Colon (tissue), 2 donors: ENCODE data around the gene ELFN2.

ENCODE experiments used
- FAIRE-seq: peaks from 2 replicates; lab custom pipeline; 2012; peaks lifted over from hg19 to GRCh38; lab: Jason Lieb, UNC
- donor health status: control.
- donor health status: control.

ELFN2 gene

GRCh38 chr22:37356922-37357321 lies 70.4 kb downstream of the ELFN2 start:
- no peak for FAIRE-seq

- no peak for FAIRE-seq
Measured at GRCh38 chr22:37355174-37355573, 72.1 kb downstream of the ELFN2 start.

GRCh38 chr22:37354670-37355069 lies 72.6 kb downstream of the ELFN2 start:
- FAIRE-seq, result no peak

DNA sequence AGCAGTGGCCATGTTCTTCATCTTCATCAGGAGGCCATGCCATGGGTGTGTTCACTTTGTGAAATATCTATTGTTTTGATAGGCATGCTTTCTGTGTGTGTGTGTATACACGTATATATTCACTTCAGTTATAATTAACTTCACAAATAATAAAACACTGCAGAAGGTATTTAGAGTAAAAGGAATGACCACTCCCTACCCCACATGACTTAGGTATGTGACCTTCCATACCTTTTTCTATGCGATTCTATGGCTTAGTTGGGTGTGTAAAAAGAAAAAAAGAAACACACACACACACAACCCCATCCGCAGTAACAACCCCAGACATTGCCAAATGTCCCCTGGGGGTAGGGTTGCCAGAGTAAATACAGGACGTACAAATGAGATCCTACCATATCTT lies 73.0 kb downstream of the ELFN2 start:
- no peak for FAIRE-seq

- no peak for FAIRE-seq
Measured at GRCh38 chr22:37353839-37354238, 73.4 kb downstream of the ELFN2 start.

GRCh38 chr22:37352481-37352880 lies 74.8 kb downstream of the ELFN2 start:
- FAIRE-seq, result no peak

- FAIRE-seq, result no peak
Measured at GRCh38 chr22:37351232-37351631, 76.0 kb downstream of the ELFN2 start.

DNA sequence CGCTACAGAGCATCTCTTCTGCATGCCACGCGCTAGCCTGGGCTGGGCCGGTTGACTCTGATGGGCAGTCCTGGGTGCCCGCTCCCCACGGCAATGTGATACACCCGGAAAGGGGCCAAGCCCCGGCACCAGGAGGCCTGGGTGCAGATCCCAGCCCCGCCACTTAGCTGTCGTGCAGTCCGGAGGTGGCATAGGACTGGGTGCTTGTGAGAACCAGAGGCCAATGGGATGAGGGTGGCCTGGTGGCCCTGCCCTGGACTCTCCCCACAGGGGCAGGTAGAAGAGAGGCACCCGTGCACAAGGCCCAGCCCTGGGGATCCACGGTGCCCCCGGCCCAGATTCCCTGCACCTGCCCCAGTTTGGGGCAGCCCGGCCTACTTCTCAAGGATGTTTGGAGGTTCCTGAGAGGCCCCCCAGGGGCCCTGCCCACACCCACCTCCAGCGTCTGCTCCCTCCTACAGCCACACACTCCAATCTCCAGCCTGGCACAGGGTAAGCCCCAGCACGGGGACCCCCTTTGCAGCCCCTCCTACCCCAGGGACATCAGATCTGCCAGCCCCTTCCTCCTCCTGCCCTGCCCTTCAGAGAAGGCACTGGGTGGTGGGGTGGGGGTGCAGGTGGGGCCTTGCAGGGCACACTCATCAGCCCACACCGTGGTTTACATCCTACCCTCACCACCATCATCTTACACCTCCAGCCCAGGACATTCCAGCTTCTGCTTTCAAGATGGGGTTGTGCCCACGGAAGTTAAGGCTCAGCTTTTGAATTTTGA lies 78.0 kb downstream of the ELFN2 start:
- FAIRE-seq, result no peak

- no peak for FAIRE-seq
Measured at GRCh38 chr22:37346505-37346895, 80.8 kb downstream of the ELFN2 start.

- FAIRE-seq, result no peak
Measured at GRCh38 chr22:37345863-37346504, 81.3 kb downstream of the ELFN2 start.

DNA sequence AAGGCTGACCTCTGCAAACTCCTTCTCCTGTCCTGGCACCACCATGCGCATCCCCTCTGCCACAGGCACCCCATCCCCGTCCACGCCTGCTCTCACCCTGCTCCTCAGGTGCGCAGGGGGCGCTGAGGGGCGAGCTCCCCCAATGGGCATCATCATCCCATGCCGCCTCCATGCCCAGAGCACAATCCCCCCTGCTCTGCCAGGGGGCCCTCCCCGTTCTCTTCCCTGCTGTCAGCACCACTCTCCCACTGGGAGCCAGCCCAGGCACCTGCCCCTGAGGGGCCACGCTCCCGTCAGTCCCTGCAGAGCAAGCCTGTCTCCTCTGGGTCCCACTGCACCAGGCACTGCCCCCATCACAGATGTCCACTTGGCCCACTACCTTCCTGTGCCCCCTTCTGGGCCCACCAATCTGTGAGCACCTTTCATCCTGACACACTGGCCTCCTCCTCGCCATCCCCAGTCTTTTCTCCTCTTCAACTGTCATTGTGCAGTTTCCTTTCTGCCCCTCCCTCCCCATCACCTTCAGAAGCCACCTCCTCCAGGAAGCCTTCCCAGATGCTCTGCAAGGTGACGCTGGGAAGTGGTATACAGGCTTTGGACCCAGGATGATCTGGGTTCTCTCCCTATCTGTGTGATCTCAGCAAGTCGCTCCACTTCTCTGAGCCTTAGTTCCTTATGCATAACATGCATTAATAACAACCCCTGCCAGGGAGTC lies 82.4 kb downstream of the ELFN2 start:
- FAIRE-seq, result no peak

- FAIRE-seq, result no peak
Measured at GRCh38 chr22:37343863-37344734, 83.2 kb downstream of the ELFN2 start.

- no peak for FAIRE-seq
Measured at GRCh38 chr22:37343348-37343747, 83.9 kb downstream of the ELFN2 start.

- FAIRE-seq, result no peak
Measured at GRCh38 chr22:37342065-37342464, 85.2 kb downstream of the ELFN2 start.

DNA sequence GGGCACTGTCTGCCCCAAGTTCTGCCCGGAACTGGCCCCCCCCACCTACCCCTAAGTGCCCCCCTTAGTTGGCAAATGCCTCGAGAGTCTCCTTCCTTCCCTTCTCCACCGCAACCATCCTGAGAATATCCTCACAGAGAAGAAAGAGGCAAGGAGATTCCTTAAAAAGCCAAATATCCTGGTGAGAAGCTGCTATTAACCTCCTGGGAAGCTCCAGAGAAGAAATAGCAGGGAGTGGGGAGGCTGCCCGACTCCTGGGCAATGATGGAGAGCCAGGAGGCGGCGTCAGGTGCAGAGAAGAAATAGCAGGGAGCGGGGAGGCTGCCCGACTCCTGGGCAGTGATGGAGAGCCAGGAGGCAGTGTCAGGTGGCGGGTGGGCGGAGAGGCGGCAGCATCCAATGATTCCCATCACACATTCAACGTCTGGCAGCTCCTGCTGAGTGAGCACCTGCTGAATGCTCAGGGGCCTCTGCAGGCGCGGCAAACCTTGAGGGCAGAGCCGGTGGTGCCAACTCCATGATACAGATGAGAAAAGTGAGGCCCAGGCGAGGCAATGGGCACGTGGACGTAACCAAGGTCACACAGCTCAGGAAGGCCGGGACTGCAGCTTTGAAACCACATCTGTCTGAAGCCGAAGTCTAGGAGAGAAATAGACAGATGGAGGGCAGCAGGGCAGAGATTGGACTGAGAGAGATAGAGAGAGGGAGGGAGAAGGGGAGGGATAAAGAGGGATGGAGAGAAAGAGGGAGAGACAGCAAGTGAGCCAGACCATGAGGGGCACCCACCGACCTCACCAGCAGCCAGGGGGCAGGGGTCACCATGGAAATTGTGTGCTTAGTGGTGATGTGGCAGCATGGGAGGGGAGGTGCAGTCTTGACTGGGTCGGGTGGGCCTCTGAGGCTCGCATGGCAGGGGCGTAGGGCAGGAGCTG lies 86.7 kb downstream of the ELFN2 start:
- no peak for FAIRE-seq

DNA sequence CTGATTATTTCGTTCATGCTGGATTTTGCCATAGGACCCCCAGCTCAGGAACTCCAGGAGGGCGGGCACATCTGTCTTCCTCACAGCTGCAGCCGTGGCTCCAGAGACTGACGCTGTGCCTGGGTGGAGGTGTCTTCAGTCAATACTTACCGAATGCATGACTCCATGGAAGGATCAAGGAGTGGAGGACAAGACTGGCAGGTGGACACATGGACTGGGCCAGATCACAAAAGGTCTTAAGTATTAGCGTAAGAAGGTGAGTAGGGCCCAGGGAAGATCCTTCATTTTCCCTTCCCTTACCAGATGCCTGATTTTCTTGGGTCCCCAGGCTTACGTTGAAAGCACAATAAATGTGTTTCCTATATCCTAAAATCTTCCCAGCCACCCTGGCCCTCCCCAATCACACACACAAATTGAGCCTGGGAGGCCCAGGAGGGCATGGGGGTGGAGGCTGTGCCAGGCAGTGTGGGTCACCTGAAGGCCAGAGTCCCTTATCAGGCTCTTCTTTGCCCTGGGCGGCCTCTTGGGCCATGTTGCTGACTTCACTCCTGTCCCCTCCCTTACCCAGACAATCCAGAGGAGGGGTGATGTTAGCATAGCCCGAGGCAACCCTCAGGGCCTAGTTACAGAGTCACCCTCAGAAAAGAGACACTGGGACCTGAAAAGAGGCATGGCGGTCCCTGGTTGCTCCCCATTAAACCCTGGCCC lies 88.6 kb downstream of the ELFN2 start:
- no peak for FAIRE-seq

- no peak for FAIRE-seq
Measured at GRCh38 chr22:37337204-37337943, 89.9 kb downstream of the ELFN2 start.

DNA sequence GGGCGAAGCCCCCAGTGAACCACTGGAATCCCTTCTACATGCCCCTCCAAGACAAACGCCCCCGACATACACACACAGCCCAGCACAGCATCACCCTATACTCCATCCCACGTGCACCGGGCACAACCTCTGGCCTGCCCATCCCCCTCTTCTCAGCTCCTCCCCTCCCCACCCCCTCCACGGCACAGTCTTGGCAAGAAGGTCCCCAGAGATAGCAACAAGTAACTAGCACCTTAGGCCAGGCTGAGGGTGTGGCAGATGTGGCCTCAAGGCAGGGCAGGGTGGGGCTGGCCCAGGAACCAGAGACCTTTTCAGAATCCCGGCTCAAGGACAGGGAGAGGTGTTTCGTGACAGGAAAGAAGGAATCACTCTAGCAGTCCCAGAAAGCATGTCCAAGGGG lies 90.7 kb downstream of the ELFN2 start:
- no peak for FAIRE-seq

GRCh38 chr22:37335806-37336199 lies 91.5 kb downstream of the ELFN2 start:
- no peak for FAIRE-seq
